ENCODE data around the gene ASIC2.

- TF ChIP-seq CTCF (IDR thresholded peaks at IDR 0.05; ENCODE audit: low read length): no peak
- no peak for TF ChIP-seq EZH2 (IDR thresholded peaks at IDR 0.05; ENCODE audit: borderline replicate concordance, low read length)
These were observed 193.8 kb downstream of the ASIC2 start for GRCh38 chr17:33099252-33099651.

All from OCI-LY1 (cell line).